H9 (cell line): ENCODE data around the gene SWT1. TPM values are rescaled to one million over a fixed set of nuclear protein-coding genes. Genes with fewer than 3 reads are reported as not detected.

Experiments used
- DNase-seq: peaks from one replicate; pipeline ENCODE4 v3.0.0-alpha.2; 2017
- H2AFZ ChIP-seq: one replicate; pipeline ENCODE4 v1.6.1; 2013; ENCODE audit warnings: mild to moderate bottlenecking, low read length, control low read depth, moderate library complexity
- H2AK5ac ChIP-seq: 2 replicates; pipeline ENCODE4 v1.6.1; 2013; ENCODE audit warnings: low read length, control low read depth, mixed read lengths; ENCODE audit not compliant: insufficient read length
- H2BK120ac ChIP-seq: one replicate; pipeline ENCODE4 v1.6.1; 2013; ENCODE audit warnings: low read depth, mild to moderate bottlenecking, low read length, control low read depth, inconsistent platforms; ENCODE audit not compliant: poor library complexity, severe bottlenecking
- H2BK12ac ChIP-seq: 2 replicates; pipeline ENCODE4 v1.6.1; 2013; ENCODE audit warnings: low read length, control low read depth, mixed read lengths, low read depth; ENCODE audit not compliant: insufficient read length
- H2BK15ac ChIP-seq: 2 replicates; pipeline ENCODE4 v1.6.1; 2013; ENCODE audit warnings: low read depth, low read length, control low read depth
- H2BK20ac ChIP-seq: one replicate; pipeline ENCODE4 v1.6.1; 2013; ENCODE audit warnings: low read depth, mild to moderate bottlenecking, low read length, control low read depth, inconsistent platforms; ENCODE audit not compliant: poor library complexity, severe bottlenecking
- H2BK5ac ChIP-seq: 2 replicates; pipeline ENCODE4 v1.6.1; 2013; ENCODE audit warnings: low read length, control low read depth, mixed read lengths; ENCODE audit not compliant: insufficient read length
- H3K14ac ChIP-seq: 2 replicates; pipeline ENCODE4 v1.6.1; 2013; ENCODE audit warnings: low read length, control low read depth; ENCODE audit not compliant: insufficient read depth
- H3K18ac ChIP-seq: 2 replicates; pipeline ENCODE4 v1.6.1; 2013; ENCODE audit warnings: low read depth, mild to moderate bottlenecking, mixed read lengths, low read length, control low read depth; ENCODE audit not compliant: insufficient read length
- H3K23ac ChIP-seq: 2 replicates; pipeline ENCODE4 v1.6.1; 2013; ENCODE audit warnings: low read length, control low read depth, mixed read lengths, low read depth; ENCODE audit not compliant: insufficient read length
- H3K23me2 ChIP-seq: 2 replicates; pipeline ENCODE4 v1.6.1; 2013; ENCODE audit warnings: low read depth, mild to moderate bottlenecking, mixed read lengths, low read length, control low read depth; ENCODE audit not compliant: insufficient read length, poor library complexity, severe bottlenecking
- H3K27ac ChIP-seq: 2 replicates; pipeline ENCODE4 v1.5.1; 2013; ENCODE audit warnings: low read length, control low read depth, mixed read lengths, low read depth; ENCODE audit not compliant: insufficient read length
- H3K27me3 ChIP-seq: 2 replicates; pipeline ENCODE4 v1.6.1; 2013; ENCODE audit warnings: low read length, control low read depth, inconsistent platforms; ENCODE audit not compliant: insufficient read depth
- H3K4ac ChIP-seq: 2 replicates; pipeline ENCODE4 v1.6.1; 2013; ENCODE audit warnings: low read depth, mild to moderate bottlenecking, control low read depth, inconsistent platforms, low read length, moderate library complexity
- H3K4me1 ChIP-seq: 2 replicates; pipeline ENCODE4 v1.6.1; 2013; ENCODE audit warnings: low read length, control low read depth, inconsistent platforms; ENCODE audit not compliant: insufficient read depth
- H3K4me2 ChIP-seq: 2 replicates; pipeline ENCODE4 v1.6.1; 2013; ENCODE audit warnings: low read length, control low read depth, mixed read lengths; ENCODE audit not compliant: insufficient read length, insufficient read depth
- H3K56ac ChIP-seq: 2 replicates; pipeline ENCODE4 v1.6.1; 2013; ENCODE audit warnings: low read depth, mild to moderate bottlenecking, mixed read lengths, low read length, control low read depth; ENCODE audit not compliant: insufficient read length
- H3K79me1 ChIP-seq: 2 replicates; pipeline ENCODE4 v1.6.1; 2013; ENCODE audit warnings: low read depth, mild to moderate bottlenecking, moderate library complexity, low read length, control low read depth, inconsistent platforms; ENCODE audit not compliant: insufficient read depth, poor library complexity, severe bottlenecking
- H3K79me2 ChIP-seq: 2 replicates; pipeline ENCODE4 v1.6.1; 2013; ENCODE audit warnings: low read length, control low read depth, inconsistent platforms; ENCODE audit not compliant: insufficient read depth
- H3K9ac ChIP-seq: 2 replicates; pipeline ENCODE4 v1.6.1; 2013; ENCODE audit warnings: low read length, control low read depth, mixed read lengths; ENCODE audit not compliant: insufficient read length; ENCODE audit errors: extremely low read depth
- H3K9me3 ChIP-seq: one replicate; pipeline ENCODE4 v1.6.1; 2013; ENCODE audit warnings: low read depth, low read length, inconsistent platforms; ENCODE audit not compliant: control insufficient read depth
- H3T11ph ChIP-seq: one replicate; pipeline ENCODE4 v1.6.1; 2013; ENCODE audit warnings: mild to moderate bottlenecking, low read length, control low read depth, inconsistent platforms
- H4K20me1 ChIP-seq: one replicate; pipeline ENCODE4 v1.6.1; 2013; ENCODE audit not compliant: control insufficient read depth, insufficient read length, insufficient read depth
- H4K5ac ChIP-seq: 2 replicates; pipeline ENCODE4 v1.6.1; 2013; ENCODE audit warnings: low read depth, mild to moderate bottlenecking, mixed read lengths, low read length, control low read depth; ENCODE audit not compliant: insufficient read length
- H4K8ac ChIP-seq: replicated peaks from 2 replicates; pipeline ENCODE4 v1.6.1; 2013; ENCODE audit warnings: low read length, control low read depth, mixed read lengths, low read depth; ENCODE audit not compliant: insufficient read length
- H4K91ac ChIP-seq: 2 replicates; pipeline ENCODE4 v1.6.1; 2013; ENCODE audit warnings: low read depth, mild to moderate bottlenecking, moderate library complexity, mixed read lengths, low read length, control low read depth; ENCODE audit not compliant: insufficient read length
- H3K27ac Mint-ChIP-seq, 3 experiments: 2 replicates in 2 of 3; 3 replicates in 1 of 3; pipeline ENCODE4 v1.8.0; 2020 to 2021; ENCODE audit warnings: mixed read lengths in 3 of 3, mild to moderate bottlenecking in 1 of 3, moderate library complexity in 1 of 3
- H3K27me3 Mint-ChIP-seq: 2 replicates; pipeline ENCODE4 v1.8.0; 2021; ENCODE audit warnings: low read depth, mild to moderate bottlenecking, moderate library complexity, mixed read lengths
- H3K36me3 Mint-ChIP-seq, 3 experiments: 2 replicates in 2 of 3; 3 replicates in 1 of 3; pipeline ENCODE4 v1.8.0; 2020 to 2021; ENCODE audit warnings: low read depth in 3 of 3, mixed read lengths in 3 of 3; ENCODE audit not compliant: insufficient read depth in 1 of 3
- H3K4me1 Mint-ChIP-seq, 2 experiments: 2 replicates each; pipeline ENCODE4 v1.8.0; 2020; ENCODE audit warnings: mixed read lengths in 2 of 2
- H3K4me3 Mint-ChIP-seq, 2 experiments: 2 replicates in 1 of 2; 3 replicates in 1 of 2; pipeline ENCODE4 v1.8.0; 2020 to 2021; ENCODE audit warnings: mild to moderate bottlenecking in 2 of 2, mixed read lengths in 2 of 2, moderate library complexity in 1 of 2
- H3K9me3 Mint-ChIP-seq, 2 experiments: 2 replicates in 1 of 2; 3 replicates in 1 of 2; pipeline ENCODE4 v1.8.0; 2020; ENCODE audit warnings: mild to moderate bottlenecking in 2 of 2, mixed read lengths in 2 of 2, moderate library complexity in 1 of 2
- WGBS: extraction: QIAGEN DNeasy Blood & Tissue Kit; methylation state at CpG from one replicate; pipeline ENCODE4 v1.1.7; 2013; ENCODE audit warnings: missing lambda C conversion rate, low lambda C conversion rate, mixed read lengths; ENCODE audit not compliant: insufficient read length; ENCODE audit errors: extremely low coverage; 5-methylcytosine and 5-hydroxymethylcytosine counted together
- total RNA-seq: library from RNA; stranded (reverse); gene quantifications from 2 replicates; pipeline ENCODE4 v1.2.1, GENCODE V29; 2021
- TF ChIP-seq, protein P1 (sequence below): fragments of 200-600 bp; sonication (generic); conservative IDR thresholded peaks from 3 replicates; pipeline ENCODE4 v1.8.0; 2021; ENCODE audit warnings: antibody characterized with exemption, mild to moderate bottlenecking

SWT1 gene
- total RNA-seq, 1 experiment from 2014 or later = 5.2 TPM

DNA sequence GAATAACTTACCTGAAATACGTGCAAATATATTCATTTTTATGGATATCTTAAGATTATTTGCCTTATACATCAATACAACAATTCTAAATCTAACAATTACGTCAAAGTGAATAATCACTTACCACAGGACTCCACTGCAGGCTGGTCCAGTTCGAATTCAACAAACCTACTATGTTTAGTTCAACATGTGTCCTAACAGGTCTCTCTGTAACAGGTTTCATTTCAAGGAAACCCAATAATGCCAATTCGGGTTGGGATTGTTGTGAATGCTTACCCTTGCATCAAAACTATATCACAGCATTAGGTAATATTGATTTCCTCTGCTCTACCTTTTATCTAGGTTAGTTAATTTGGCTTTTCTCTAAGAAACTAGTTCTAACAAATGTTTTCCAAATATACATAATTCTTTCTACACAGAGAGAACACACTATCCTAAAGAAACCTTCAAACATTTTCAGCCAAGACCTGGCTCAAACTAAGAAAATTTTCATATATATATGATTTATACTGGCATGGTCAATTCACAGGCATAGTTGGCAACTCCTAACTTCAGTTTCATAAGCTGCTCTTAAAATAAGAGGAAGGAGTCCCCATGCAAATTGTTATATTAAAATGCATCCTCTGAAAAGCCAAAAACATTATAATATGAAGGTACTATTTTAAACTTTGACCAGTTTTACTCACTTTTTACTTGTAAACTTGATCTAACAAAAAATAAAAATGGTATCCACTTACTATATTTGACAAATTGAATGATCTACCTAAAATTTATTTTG lies 155.6 kb downstream of the SWT1 start:
- H2BK120ac ChIP-seq = no peak overlapping the region
- H2BK12ac ChIP-seq = no peak overlapping the region
- no peak overlapping the region for H2BK15ac ChIP-seq
- no peaks in the 10 kb centered on the region for H4K20me1 ChIP-seq
- WGBS = 100% methylated on average over 1 of the region's 4 CpGs
- Mint-ChIP-seq H3K4me3 (peak overlapping the region; percentile 96 to 98), H3K36me3 (peaks cover 13 to 46% (median 30%) of the 10 kb centered on the region in 3 experiments), H3K4me1 (peaks cover 38% of the 10 kb centered on the region in 2 experiments), H3K27me3 (no peaks in the 10 kb centered on the region), H3K27ac (peak overlapping the region in 1 of 3 experiments; percentile 52; a peak in 2 of 7 replicates), H3K9me3 (peaks cover 0 to under 1% of the 10 kb centered on the region in 2 experiments; a peak in 1 of 5 replicates)
- no peak overlapping the region for H2BK20ac ChIP-seq
- H3K56ac ChIP-seq = no peak overlapping the region
- H3K9me3 ChIP-seq = no peaks in the 10 kb centered on the region
- no peak overlapping the region for H3K18ac ChIP-seq
- H3K23ac ChIP-seq = no peak overlapping the region
- no peaks in the 10 kb centered on the region; the same call in 1 of the 2 replicates for H3K4me1 ChIP-seq
- H2BK5ac ChIP-seq = no peak overlapping the region
- no peak overlapping the region for H3K27ac ChIP-seq
- no peak overlapping the region for H3K4me2 ChIP-seq
- no peak overlapping the region for H4K5ac ChIP-seq
- no peak overlapping the region for H3K4ac ChIP-seq
- H4K8ac ChIP-seq = no peak overlapping the region
- H2AK5ac ChIP-seq = no peak overlapping the region
- H3K23me2 ChIP-seq = peaks cover 2% of the 10 kb centered on the region
- no peak overlapping the region for H2AFZ ChIP-seq
- no peak overlapping the region for H4K91ac ChIP-seq
- H3K14ac ChIP-seq = no peak overlapping the region
- H3K79me1 ChIP-seq = peaks cover 2% of the 10 kb centered on the region
- no peak for DNase-seq
- peaks cover 51% of the 10 kb centered on the region for H3K79me2 ChIP-seq
- no peaks in the 10 kb centered on the region for H3K27me3 ChIP-seq
- TF ChIP-seq, protein P1, sequence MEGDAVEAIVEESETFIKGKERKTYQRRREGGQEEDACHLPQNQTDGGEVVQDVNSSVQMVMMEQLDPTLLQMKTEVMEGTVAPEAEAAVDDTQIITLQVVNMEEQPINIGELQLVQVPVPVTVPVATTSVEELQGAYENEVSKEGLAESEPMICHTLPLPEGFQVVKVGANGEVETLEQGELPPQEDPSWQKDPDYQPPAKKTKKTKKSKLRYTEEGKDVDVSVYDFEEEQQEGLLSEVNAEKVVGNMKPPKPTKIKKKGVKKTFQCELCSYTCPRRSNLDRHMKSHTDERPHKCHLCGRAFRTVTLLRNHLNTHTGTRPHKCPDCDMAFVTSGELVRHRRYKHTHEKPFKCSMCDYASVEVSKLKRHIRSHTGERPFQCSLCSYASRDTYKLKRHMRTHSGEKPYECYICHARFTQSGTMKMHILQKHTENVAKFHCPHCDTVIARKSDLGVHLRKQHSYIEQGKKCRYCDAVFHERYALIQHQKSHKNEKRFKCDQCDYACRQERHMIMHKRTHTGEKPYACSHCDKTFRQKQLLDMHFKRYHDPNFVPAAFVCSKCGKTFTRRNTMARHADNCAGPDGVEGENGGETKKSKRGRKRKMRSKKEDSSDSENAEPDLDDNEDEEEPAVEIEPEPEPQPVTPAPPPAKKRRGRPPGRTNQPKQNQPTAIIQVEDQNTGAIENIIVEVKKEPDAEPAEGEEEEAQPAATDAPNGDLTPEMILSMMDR = no peak
- H3T11ph ChIP-seq = no peak overlapping the region
- peak overlapping the region; percentile 5 for H3K9ac ChIP-seq
